Neutrophil (primary cell): Measurements from ENCODE around the gene MAML1.

ENCODE experiments used
- H3K27ac ChIP-seq: fragments of 200-600 bp; sonication (generic); 2 replicates; pipeline ENCODE4 v1.5.1; 2016; ENCODE audit warnings: mild to moderate bottlenecking, moderate library complexity
- H3K27me3 ChIP-seq: fragments of 200-600 bp; sonication (generic); 2 replicates; pipeline ENCODE4 v1.6.0; 2016; ENCODE audit warnings: mild to moderate bottlenecking
- H3K36me3 ChIP-seq: fragments of 200-600 bp; sonication (generic); 2 replicates; pipeline ENCODE4 v1.5.1; 2017
- H3K4me1 ChIP-seq, 2 experiments: fragments of 200-600 bp in 1 of 2; sonication (generic) in 1 of 2; 1 replicate in 1 of 2; 2 replicates in 1 of 2; pipeline versions ENCODE4 v1.5.1 to v1.6.1; 2013 to 2016; ENCODE audit warnings: low read depth in 1 of 2, low read length in 1 of 2, mild to moderate bottlenecking in 1 of 2, moderate library complexity in 1 of 2; ENCODE audit not compliant: control insufficient read depth in 1 of 2, insufficient read depth in 1 of 2
- H3K4me3 ChIP-seq, 2 experiments: fragments of 200-600 bp in 1 of 2; sonication (generic) in 1 of 2; 1 replicate in 1 of 2; 2 replicates in 1 of 2; pipeline ENCODE4 v1.5.1; 2013 to 2016; ENCODE audit warnings: low read depth in 1 of 2, low read length in 1 of 2, mild to moderate bottlenecking in 1 of 2, moderate library complexity in 1 of 2
- H3K9me3 ChIP-seq: fragments of 200-600 bp; sonication (generic); 2 replicates; pipeline ENCODE4 v1.5.1; 2016
- TF ChIP-seq, protein P1 (sequence below): fragments of 200-600 bp; sonication (generic); IDR thresholded peaks from 2 replicates; pipeline ENCODE4 v1.5.1; 2016; ENCODE audit warnings: antibody characterized with exemption

Gene MAML1

DNA sequence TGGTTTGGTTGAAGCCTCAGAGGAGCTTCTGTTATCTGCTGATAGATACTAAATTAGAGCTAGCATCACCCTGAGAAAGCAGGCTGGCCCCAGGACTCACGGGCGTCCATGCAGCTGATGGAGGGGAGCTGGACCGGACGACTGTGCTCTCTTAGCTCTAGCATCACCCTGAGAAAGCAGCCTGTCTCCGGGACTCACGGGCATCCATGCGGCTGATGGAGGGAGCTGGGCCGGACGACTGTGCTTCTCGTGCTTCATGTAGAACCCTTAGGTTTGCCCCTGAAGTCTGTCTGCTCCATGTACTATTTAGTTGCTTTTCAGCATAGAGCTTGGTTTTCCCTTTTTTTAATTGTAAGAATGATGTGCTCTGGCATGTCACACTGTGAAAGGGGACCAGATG is 44.8 kb downstream of the MAML1 start:
- peaks cover 73 to 78% of the 10 kb centered on the region in 2 experiments for H3K4me1 ChIP-seq
- H3K27me3 ChIP-seq, result no peaks in the 10 kb centered on the region
- TF ChIP-seq, protein P1, sequence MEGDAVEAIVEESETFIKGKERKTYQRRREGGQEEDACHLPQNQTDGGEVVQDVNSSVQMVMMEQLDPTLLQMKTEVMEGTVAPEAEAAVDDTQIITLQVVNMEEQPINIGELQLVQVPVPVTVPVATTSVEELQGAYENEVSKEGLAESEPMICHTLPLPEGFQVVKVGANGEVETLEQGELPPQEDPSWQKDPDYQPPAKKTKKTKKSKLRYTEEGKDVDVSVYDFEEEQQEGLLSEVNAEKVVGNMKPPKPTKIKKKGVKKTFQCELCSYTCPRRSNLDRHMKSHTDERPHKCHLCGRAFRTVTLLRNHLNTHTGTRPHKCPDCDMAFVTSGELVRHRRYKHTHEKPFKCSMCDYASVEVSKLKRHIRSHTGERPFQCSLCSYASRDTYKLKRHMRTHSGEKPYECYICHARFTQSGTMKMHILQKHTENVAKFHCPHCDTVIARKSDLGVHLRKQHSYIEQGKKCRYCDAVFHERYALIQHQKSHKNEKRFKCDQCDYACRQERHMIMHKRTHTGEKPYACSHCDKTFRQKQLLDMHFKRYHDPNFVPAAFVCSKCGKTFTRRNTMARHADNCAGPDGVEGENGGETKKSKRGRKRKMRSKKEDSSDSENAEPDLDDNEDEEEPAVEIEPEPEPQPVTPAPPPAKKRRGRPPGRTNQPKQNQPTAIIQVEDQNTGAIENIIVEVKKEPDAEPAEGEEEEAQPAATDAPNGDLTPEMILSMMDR, result no peak
- peaks cover 55% of the 10 kb centered on the region for H3K36me3 ChIP-seq
- H3K27ac ChIP-seq, result peak overlapping the region; percentile 69
- no peak overlapping the region for H3K4me3 ChIP-seq
- H3K9me3 ChIP-seq, result no peaks in the 10 kb centered on the region

DNA sequence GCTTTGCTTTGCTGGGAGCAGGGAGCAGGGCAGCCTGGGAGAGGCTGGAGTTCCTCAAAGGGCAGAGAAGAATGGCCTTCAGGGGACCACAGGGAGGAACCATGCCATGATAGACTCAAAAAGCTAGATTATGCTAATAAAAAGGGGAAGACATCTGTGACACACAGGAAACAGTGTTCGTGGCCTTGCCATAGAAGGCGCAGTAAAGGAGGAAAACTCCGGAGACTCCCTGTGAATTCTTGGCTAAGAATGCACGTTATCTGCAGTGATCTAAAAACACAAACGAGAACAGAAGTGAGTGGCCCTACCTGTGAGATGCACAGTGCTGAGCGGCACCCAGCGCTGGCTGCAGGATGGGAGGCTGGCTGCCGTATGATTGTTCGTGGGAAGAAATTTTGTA is 45.3 kb downstream of the MAML1 start:
- Histone ChIP-seq H3K36me3 (peaks cover 50% of the 10 kb centered on the region), H3K27me3 (no peaks in the 10 kb centered on the region), H3K4me1 (peaks cover 72 to 76% of the 10 kb centered on the region in 2 experiments), H3K4me3 (no peak overlapping the region), H3K27ac (peak overlapping the region; percentile 69), H3K9me3 (no peaks in the 10 kb centered on the region)
- TF ChIP-seq, protein P1, result no peak

- H3K4me1 ChIP-seq, result peaks cover 72 to 78% of the 10 kb centered on the region in 2 experiments
- TF ChIP-seq, protein P1, result no peak
- peaks cover 43% of the 10 kb centered on the region for H3K36me3 ChIP-seq
Measured at GRCh38 chr5:179778591-179778990, 46.0 kb downstream of the MAML1 start.

DNA sequence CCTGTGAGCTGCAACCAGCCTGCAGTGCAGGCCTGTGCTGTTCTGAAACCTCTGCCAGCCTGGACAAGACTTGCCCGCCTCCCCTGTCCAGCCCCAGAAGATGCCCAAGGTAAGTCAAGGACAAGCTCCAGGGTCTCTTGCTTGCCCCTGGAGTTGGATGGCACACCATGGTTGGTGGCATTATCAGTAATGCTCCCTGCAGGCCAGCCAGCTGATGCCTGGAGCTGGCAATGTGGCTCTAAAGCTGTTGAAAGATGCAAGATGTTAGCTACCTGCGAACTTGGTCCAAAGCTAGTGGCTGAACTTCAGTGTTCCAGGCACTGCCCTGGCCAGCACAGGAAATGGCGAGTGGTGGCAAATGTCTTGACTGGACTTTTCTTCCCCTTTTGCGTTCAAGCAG is 47.2 kb downstream of the MAML1 start:
- Histone ChIP-seq H3K36me3 (peaks cover 31% of the 10 kb centered on the region), H3K9me3 (no peaks in the 10 kb centered on the region), H3K27ac (peak overlapping the region; percentile 71), H3K4me1 (peaks cover 72 to 78% of the 10 kb centered on the region in 2 experiments), H3K4me3 (no peak overlapping the region), H3K27me3 (no peaks in the 10 kb centered on the region)
- TF ChIP-seq, protein P1, result no peak

More at GRCh38 chr5:179778591-179778990, 46.0 kb downstream of the MAML1 start:
- H3K9me3 ChIP-seq, result no peaks in the 10 kb centered on the region
- peak overlapping the region; percentile 69 for H3K27ac ChIP-seq
- no peak overlapping the region for H3K4me3 ChIP-seq
- H3K27me3 ChIP-seq, result no peaks in the 10 kb centered on the region

DNA sequence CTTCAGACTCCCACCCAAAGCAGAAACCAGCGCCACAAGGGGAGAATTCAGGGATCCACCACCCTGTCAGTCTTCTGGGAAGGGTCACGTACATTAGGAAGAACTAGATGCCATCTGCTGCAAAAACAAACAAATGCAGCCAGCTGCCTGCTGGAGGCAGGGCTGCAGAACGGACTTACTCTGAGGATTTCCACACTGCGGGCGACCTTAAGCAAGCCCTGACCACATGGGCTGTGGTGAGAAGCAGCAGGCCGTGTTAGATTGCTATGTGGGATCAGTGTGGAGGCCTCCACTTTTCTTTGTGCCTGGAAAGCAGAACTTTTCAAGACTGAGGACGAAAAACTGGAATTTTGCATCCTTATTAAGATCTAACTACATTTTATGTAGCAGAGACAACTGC is 47.7 kb downstream of the MAML1 start:
- Histone ChIP-seq H3K36me3 (peaks cover 26% of the 10 kb centered on the region), H3K27me3 (no peaks in the 10 kb centered on the region), H3K27ac (peak overlapping the region; percentile 71), H3K4me3 (peak overlapping the region in 1 of 2 experiments; percentile 6), H3K9me3 (no peaks in the 10 kb centered on the region), H3K4me1 (peaks cover 70 to 73% of the 10 kb centered on the region in 2 experiments)
- TF ChIP-seq, protein P1, result no peak

DNA sequence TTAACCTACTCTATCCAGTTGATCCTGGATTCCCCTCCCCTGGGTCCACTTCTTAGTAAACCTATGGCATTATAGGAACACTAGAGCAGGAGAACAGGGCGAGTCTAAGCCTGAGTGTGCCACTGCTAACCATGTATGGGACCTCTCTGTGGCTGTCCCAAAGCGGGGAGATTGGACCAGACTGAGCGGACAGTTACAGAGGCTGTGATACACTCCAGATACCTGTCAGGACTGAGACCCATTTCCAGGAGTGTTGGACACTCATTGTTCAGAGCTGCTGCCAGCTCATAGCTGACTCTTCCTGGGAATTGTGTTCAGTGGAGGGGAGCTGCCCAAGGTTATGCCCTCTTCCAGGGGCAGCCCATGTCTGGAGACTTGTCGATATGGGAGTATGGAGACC is 49.2 kb downstream of the MAML1 start:
- Histone ChIP-seq H3K4me3 (no peak overlapping the region), H3K4me1 (peaks cover 61 to 67% of the 10 kb centered on the region in 2 experiments), H3K27ac (no peak overlapping the region), H3K9me3 (no peaks in the 10 kb centered on the region), H3K27me3 (no peaks in the 10 kb centered on the region), H3K36me3 (peaks cover 12% of the 10 kb centered on the region)
- TF ChIP-seq, protein P1, result no peak
